ENCODE results near the gene CFL1. TPM values are rescaled to one million over a fixed set of nuclear protein-coding genes. Genes with fewer than 3 reads are reported as not detected.
A peak's percentile ranks its signal among the peaks of the same experiment; 100 is the strongest.
"Not testable (repeated sequence)": the region's sequence is repeated elsewhere in the genome, so short reads cannot be mapped to it uniquely, and the experiment has no call there.

The CFL1 gene
- total RNA-seq, 1 donor from 2014 or later: 1,155 TPM

- H3K4me1 Mint-ChIP-seq (ENCODE audit: low read depth); DNase-seq (ENCODE audit: low spot score); H3K27ac Mint-ChIP-seq; intact Hi-C loops (cut with micrococcal nuclease); H3K27me3 Mint-ChIP-seq (ENCODE audit: low read depth); H3K4me3 Mint-ChIP-seq (ENCODE audit: low read depth); H3K9me3 Mint-ChIP-seq: not testable (repeated sequence)
- H3K36me3 Mint-ChIP-seq (ENCODE audit: low read depth): peaks cover 35% of the 10 kb centered on the region
Observed at GRCh38 chr11:65848693-65849092, 9.3 kb downstream of the CFL1 start.

- no peak overlapping the region for H3K4me3 Mint-ChIP-seq (ENCODE audit: low read depth)
Observed at GRCh38 chr11:65847746-65848145, 10.2 kb downstream of the CFL1 start.

GRCh38 chr11:65844231-65844872, 13.6 kb downstream of the CFL1 start:
- Mint-ChIP-seq H3K9me3 (no peaks in the 10 kb centered on the region), H3K27me3 (ENCODE audit: low read depth) (no peaks in the 10 kb centered on the region), H3K27ac (no peak overlapping the region), H3K36me3 (ENCODE audit: low read depth) (no peaks in the 10 kb centered on the region), H3K4me3 (ENCODE audit: low read depth) (no peak overlapping the region), H3K4me1 (ENCODE audit: low read depth) (no peaks in the 10 kb centered on the region)
- intact Hi-C loops (cut with micrococcal nuclease): no loop called here
- DNase-seq (ENCODE audit: low spot score): no peak

More at GRCh38 chr11:65847746-65848145, 10.2 kb downstream of the CFL1 start:
- Mint-ChIP-seq H3K36me3 (ENCODE audit: low read depth) (peaks cover 26% of the 10 kb centered on the region), H3K9me3 (peaks cover 9% of the 10 kb centered on the region), H3K27ac (no peak overlapping the region), H3K4me1 (ENCODE audit: low read depth) (no peaks in the 10 kb centered on the region), H3K27me3 (ENCODE audit: low read depth) (no peaks in the 10 kb centered on the region)
- intact Hi-C loops (cut with micrococcal nuclease): no loop called here
- no peak for DNase-seq (ENCODE audit: low spot score)

GRCh38 chr11:65843811-65844210, 14.2 kb downstream of the CFL1 start:
- Mint-ChIP-seq H3K9me3 (no peaks in the 10 kb centered on the region), H3K27me3 (ENCODE audit: low read depth) (no peaks in the 10 kb centered on the region), H3K36me3 (ENCODE audit: low read depth) (no peaks in the 10 kb centered on the region), H3K27ac (no peak overlapping the region), H3K4me1 (ENCODE audit: low read depth) (no peaks in the 10 kb centered on the region), H3K4me3 (ENCODE audit: low read depth) (no peak overlapping the region)
- intact Hi-C loops (cut with micrococcal nuclease): no loop called here
- DNase-seq (ENCODE audit: low spot score): no peak

GRCh38 chr11:65842144-65842543, 15.8 kb downstream of the CFL1 start:
- no peak for DNase-seq (ENCODE audit: low spot score)
- H3K9me3 Mint-ChIP-seq: no peaks in the 10 kb centered on the region
- no peaks in the 10 kb centered on the region for H3K36me3 Mint-ChIP-seq (ENCODE audit: low read depth)

GRCh38 chr11:65834202-65834601, 23.8 kb downstream of the CFL1 start:
- intact Hi-C loops (cut with micrococcal nuclease): no loop called here
- H3K27ac Mint-ChIP-seq: no peak overlapping the region
- peaks cover 7% of the 10 kb centered on the region for H3K27me3 Mint-ChIP-seq (ENCODE audit: low read depth)
- H3K36me3 Mint-ChIP-seq (ENCODE audit: low read depth): no peaks in the 10 kb centered on the region
- no peaks in the 10 kb centered on the region for H3K9me3 Mint-ChIP-seq
- DNase-seq (ENCODE audit: low spot score): no peak
- no peak overlapping the region for H3K4me3 Mint-ChIP-seq (ENCODE audit: low read depth)
- H3K4me1 Mint-ChIP-seq (ENCODE audit: low read depth): peaks cover 17% of the 10 kb centered on the region

More at GRCh38 chr11:65842144-65842543, 15.8 kb downstream of the CFL1 start:
- Mint-ChIP-seq H3K27me3 (ENCODE audit: low read depth) (no peaks in the 10 kb centered on the region), H3K4me3 (ENCODE audit: low read depth) (no peak overlapping the region), H3K4me1 (ENCODE audit: low read depth) (no peaks in the 10 kb centered on the region), H3K27ac (no peak overlapping the region)
- intact Hi-C loops (cut with micrococcal nuclease): no loop called here

GRCh38 chr11:65833297-65834030, 24.5 kb downstream of the CFL1 start, which contains the start of gene SNX32:
SNX32 (plus strand) TSS chr11:65833963; CDS start chr11:65834066, 103 bp downstream.
- Mint-ChIP-seq H3K9me3 (no peaks in the 10 kb centered on the region), H3K36me3 (ENCODE audit: low read depth) (no peaks in the 10 kb centered on the region), H3K4me1 (ENCODE audit: low read depth) (peaks cover 20% of the 10 kb centered on the region), H3K27me3 (ENCODE audit: low read depth) (peaks cover 7% of the 10 kb centered on the region), H3K4me3 (ENCODE audit: low read depth) (no peak within 1 kb of the TSS), H3K27ac (no peak within 1 kb of the TSS)
- intact Hi-C loops (cut with micrococcal nuclease): no loop called here
- peak; percentile 95 for DNase-seq (ENCODE audit: low spot score)

GRCh38 chr11:65832231-65832630, 25.7 kb downstream of the CFL1 start:
- H3K36me3 Mint-ChIP-seq (ENCODE audit: low read depth); H3K27ac Mint-ChIP-seq; intact Hi-C loops (cut with micrococcal nuclease); H3K9me3 Mint-ChIP-seq; H3K27me3 Mint-ChIP-seq (ENCODE audit: low read depth); DNase-seq (ENCODE audit: low spot score): not testable (repeated sequence)
- Mint-ChIP-seq H3K4me1 (ENCODE audit: low read depth) (peaks cover 27% of the 10 kb centered on the region), H3K4me3 (ENCODE audit: low read depth) (peak overlapping the region; percentile 30)

GRCh38 chr11:65829459-65829858, 28.5 kb downstream of the CFL1 start:
- Mint-ChIP-seq H3K9me3 (no peaks in the 10 kb centered on the region), H3K4me1 (ENCODE audit: low read depth) (peaks cover 27% of the 10 kb centered on the region)
- DNase-seq (ENCODE audit: low spot score): no peak

GRCh38 chr11:65826984-65827735, 30.8 kb downstream of the CFL1 start:
- H3K9me3 Mint-ChIP-seq: no peaks in the 10 kb centered on the region
- H3K4me3 Mint-ChIP-seq (ENCODE audit: low read depth): no peak overlapping the region
- peaks cover 3% of the 10 kb centered on the region for H3K27me3 Mint-ChIP-seq (ENCODE audit: low read depth)
- H3K36me3 Mint-ChIP-seq (ENCODE audit: low read depth): no peaks in the 10 kb centered on the region
- no peak for DNase-seq (ENCODE audit: low spot score)
- peak overlapping the region; percentile 18 for H3K27ac Mint-ChIP-seq
- peaks cover 20% of the 10 kb centered on the region for H3K4me1 Mint-ChIP-seq (ENCODE audit: low read depth)
- intact Hi-C loops (cut with micrococcal nuclease): no loop called here

More at GRCh38 chr11:65829459-65829858, 28.5 kb downstream of the CFL1 start:
- no peak overlapping the region for H3K27ac Mint-ChIP-seq
- intact Hi-C loops (cut with micrococcal nuclease): no loop called here
- H3K27me3 Mint-ChIP-seq (ENCODE audit: low read depth): peaks cover 7% of the 10 kb centered on the region
- no peaks in the 10 kb centered on the region for H3K36me3 Mint-ChIP-seq (ENCODE audit: low read depth)
- H3K4me3 Mint-ChIP-seq (ENCODE audit: low read depth): no peak overlapping the region

- H3K4me3 Mint-ChIP-seq (ENCODE audit: low read depth): no peak overlapping the region
- DNase-seq (ENCODE audit: low spot score): no peak
- no peaks in the 10 kb centered on the region for H3K9me3 Mint-ChIP-seq
- no peaks in the 10 kb centered on the region for H3K36me3 Mint-ChIP-seq (ENCODE audit: low read depth)
- H3K27me3 Mint-ChIP-seq (ENCODE audit: low read depth): no peaks in the 10 kb centered on the region
- no peak overlapping the region for H3K27ac Mint-ChIP-seq
- peaks cover 12% of the 10 kb centered on the region for H3K4me1 Mint-ChIP-seq (ENCODE audit: low read depth)
- intact Hi-C loops (cut with micrococcal nuclease): no loop called here
Observed at GRCh38 chr11:65822776-65823528, 35.0 kb downstream of the CFL1 start.

GRCh38 chr11:65821107-65821506, 36.9 kb downstream of the CFL1 start:
- H3K36me3 Mint-ChIP-seq (ENCODE audit: low read depth): peaks cover 5% of the 10 kb centered on the region
- no peak overlapping the region for H3K4me3 Mint-ChIP-seq (ENCODE audit: low read depth)
- peaks cover 18% of the 10 kb centered on the region for H3K4me1 Mint-ChIP-seq (ENCODE audit: low read depth)
- no peak overlapping the region for H3K27ac Mint-ChIP-seq
- intact Hi-C loops (cut with micrococcal nuclease): no loop called here
- no peaks in the 10 kb centered on the region for H3K9me3 Mint-ChIP-seq
- no peak for DNase-seq (ENCODE audit: low spot score)
- H3K27me3 Mint-ChIP-seq (ENCODE audit: low read depth): no peaks in the 10 kb centered on the region

Measured in activated T-helper 2 cell treated with anti-CD3 and anti-CD28 coated beads, Interferon-gamma antibody, Interleukin-2, Interleukin-4, amounts not matched to agents 10 μg/mL and 5 μg/mL and 100 μg/mL, durations not matched to agents 14 hours and 24 hours and 36 hours (primary cell).